HTERT RPE-1 (cell line): ENCODE results near the gene CNOT8.

ENCODE experiments used
- in situ Hi-C: fragments of 300-500 bp; cut with MboI; formaldehyde crosslinking; loops from 4 replicates; pipeline ENCODE4 v1.14.3; 2020; ENCODE audit warnings: low sequenced_read_pairs

CNOT8 gene

GRCh38 chr5:154916874-154917273, 58.4 kb downstream of the CNOT8 start:
- in situ Hi-C loops, result no loop called here

- in situ Hi-C loops, result no loop called here
Measured at GRCh38 chr5:154917757-154918156, 59.3 kb downstream of the CNOT8 start.

- in situ Hi-C loops, result no loop called here
Measured at GRCh38 chr5:154923441-154924430, 65.3 kb downstream of the CNOT8 start.
